T-cell (primary cell): ENCODE results near the gene CENPM. TPM values are rescaled to one million over a fixed set of nuclear protein-coding genes. Genes with fewer than 3 reads are reported as not detected.

ENCODE experiments used
- ATAC-seq, 4 experiments: fragments of 200-7000 bp in 3 of 4; fragments of 150-1000 bp in 1 of 4; cut with Tn5 transposase; replicated peaks in 1 of 4; 1 replicate in 3 of 4; 2 replicates in 1 of 4; pipeline ENCODE4 v1.10.0; 2021; ENCODE audit warnings: moderate library complexity in 3 of 4, mild to moderate bottlenecking in 2 of 4, moderate number of reproducible peaks in 1 of 4
- CTCF ChIA-PET, 2 donors: fragments of 300-600 bp; sonication (Branson Sonifier 250); formaldehyde crosslinking; loops; one replicate each; lab custom pipeline; 2022; ENCODE audit warnings: antibody characterized with exemption in 2 of 2; lab: Charles Lee
- POLR2A ChIA-PET, 2 donors: fragments of 300-600 bp; sonication (Branson Sonifier 250); formaldehyde crosslinking; loops; one replicate each; lab custom pipeline; 2022; ENCODE audit warnings: antibody characterized with exemption in 2 of 2; lab: Charles Lee
- DNase-seq, 35 experiments: peaks; one replicate each; pipeline versions ENCODE4 v3.0.0 to v3.0.0-alpha.2; 2013 to 2023
- H3K27ac ChIP-seq: one replicate; pipeline ENCODE4 v1.5.1; 2013; ENCODE audit warnings: low read length
- H3K27me3 ChIP-seq, 2 experiments: replicated peaks in 1 of 2; 1 replicate in 1 of 2; 2 replicates in 1 of 2; pipeline versions ENCODE4 v1.6.1 to v1.7.0; 2013; ENCODE audit warnings: low read length in 1 of 2, mixed read lengths in 1 of 2; ENCODE audit not compliant: control insufficient read depth in 2 of 2, insufficient read depth in 2 of 2; ENCODE audit errors: extremely low read depth in 1 of 2
- H3K36me3 ChIP-seq, 2 donors: 1 replicate in 1 of 2; 2 replicates in 1 of 2; pipeline versions ENCODE4 v1.6.1 to v1.7.0; 2013; ENCODE audit warnings: low read length in 1 of 2; ENCODE audit not compliant: control insufficient read depth in 2 of 2, insufficient read depth in 1 of 2; ENCODE audit errors: extremely low read depth in 1 of 2
- H3K4me1 ChIP-seq, 2 experiments: 1 replicate in 1 of 2; 2 replicates in 1 of 2; pipeline versions ENCODE4 v1.6.1 to v1.7.0; 2013; ENCODE audit warnings: low read length in 2 of 2, mixed read lengths in 1 of 2; ENCODE audit not compliant: insufficient read depth in 2 of 2, control insufficient read depth in 1 of 2; ENCODE audit errors: extremely low read depth in 1 of 2
- H3K4me3 ChIP-seq, 2 donors: 1 replicate in 1 of 2; 2 replicates in 1 of 2; pipeline versions ENCODE4 v1.5.1 to v1.7.0; 2013; ENCODE audit warnings: mild to moderate bottlenecking in 2 of 2, low read length in 1 of 2, moderate library complexity in 1 of 2; ENCODE audit not compliant: control insufficient read depth in 1 of 2; ENCODE audit errors: extremely low read depth in 1 of 2
- H3K9me3 ChIP-seq: 2 replicates; pipeline ENCODE4 v1.7.0; 2013
- H3K27ac Mint-ChIP-seq, 2 donors: one replicate each; pipeline ENCODE4 v1.8.0; 2020 to 2021; ENCODE audit warnings: mild to moderate bottlenecking in 2 of 2, mixed read lengths in 2 of 2
- H3K27me3 Mint-ChIP-seq, 2 donors: one replicate each; pipeline ENCODE4 v1.8.0; 2021 to 2022; ENCODE audit warnings: mixed read lengths in 2 of 2
- H3K36me3 Mint-ChIP-seq: one replicate; pipeline ENCODE4 v1.8.0; 2021; ENCODE audit warnings: mixed read lengths
- H3K4me1 Mint-ChIP-seq, 3 donors: one replicate each; pipeline ENCODE4 v1.8.0; 2020 to 2022; ENCODE audit warnings: mixed read lengths in 3 of 3, mild to moderate bottlenecking in 1 of 3
- H3K4me3 Mint-ChIP-seq, 3 donors: one replicate each; pipeline ENCODE4 v1.8.0; 2020 to 2022; ENCODE audit warnings: mild to moderate bottlenecking in 3 of 3, mixed read lengths in 3 of 3, moderate library complexity in 3 of 3
- H3K9me3 Mint-ChIP-seq, 3 donors: one replicate each; pipeline ENCODE4 v1.8.0; 2020 to 2022; ENCODE audit warnings: mixed read lengths in 3 of 3
- WGBS: methylation state at CpG from one replicate; pipeline ENCODE4 v1.1.5; 2013; ENCODE audit warnings: missing lambda C conversion rate; ENCODE audit not compliant: insufficient coverage; 5-methylcytosine and 5-hydroxymethylcytosine counted together
- total RNA-seq, 35 experiments: library from RNA in 6 of 35; stranded (reverse) in 6 of 35; fragments of 120-200 nt in 1 of 35; gene quantifications; one replicate each; pipeline versions ENCODE4 v1.2.1 to v1.2.4 and lab custom pipeline; 2013 to 2026

CENPM gene
- total RNA-seq, 5 donors from 2014 or later (not counting 1 experiment from before 2014, with no cell fraction given), result 5.1 to 16.7 (median 7.9) TPM

- Histone ChIP-seq H3K4me1 (peaks cover 19 to 44% of the 10 kb centered on the region in 2 experiments), H3K36me3 (peaks cover 11 to 12% of the 10 kb centered on the region in 2 donors), H3K27ac (no peak overlapping the region), H3K9me3 (no peaks in the 10 kb centered on the region), H3K27me3 (peaks cover 2 to 48% of the 10 kb centered on the region in 2 experiments), H3K4me3 (no peak overlapping the region)
- DNase-seq (no peak), ATAC-seq (no peak)
- H3K9me3 Mint-ChIP-seq, result no peaks in the 10 kb centered on the region
- POLR2A ChIA-PET, result no interaction called here
- no peak overlapping the region for H3K27ac Mint-ChIP-seq
- H3K36me3 Mint-ChIP-seq, result peaks cover 6% of the 10 kb centered on the region
- H3K27me3 Mint-ChIP-seq, result peaks cover 27 to 30% of the 10 kb centered on the region in 2 donors
- CTCF ChIA-PET, result interaction anchor here in 1 of 2 donors (1.0 kb wide), 1 partner anchor 16 kb away, joined by 5 read pairs; no protein-coding TSS in a partner anchor
- H3K4me1 Mint-ChIP-seq, result peaks cover 27 to 31% (median 30%) of the 10 kb centered on the region in 3 donors
- peak overlapping the region; percentile 31 to 62 (median 47) for H3K4me3 Mint-ChIP-seq
- 38% methylated on average over 54 of the region's 55 CpGs for WGBS
Measured at GRCh38 chr22:41909310-41910049, 37.5 kb downstream of the CENPM start.

DNA sequence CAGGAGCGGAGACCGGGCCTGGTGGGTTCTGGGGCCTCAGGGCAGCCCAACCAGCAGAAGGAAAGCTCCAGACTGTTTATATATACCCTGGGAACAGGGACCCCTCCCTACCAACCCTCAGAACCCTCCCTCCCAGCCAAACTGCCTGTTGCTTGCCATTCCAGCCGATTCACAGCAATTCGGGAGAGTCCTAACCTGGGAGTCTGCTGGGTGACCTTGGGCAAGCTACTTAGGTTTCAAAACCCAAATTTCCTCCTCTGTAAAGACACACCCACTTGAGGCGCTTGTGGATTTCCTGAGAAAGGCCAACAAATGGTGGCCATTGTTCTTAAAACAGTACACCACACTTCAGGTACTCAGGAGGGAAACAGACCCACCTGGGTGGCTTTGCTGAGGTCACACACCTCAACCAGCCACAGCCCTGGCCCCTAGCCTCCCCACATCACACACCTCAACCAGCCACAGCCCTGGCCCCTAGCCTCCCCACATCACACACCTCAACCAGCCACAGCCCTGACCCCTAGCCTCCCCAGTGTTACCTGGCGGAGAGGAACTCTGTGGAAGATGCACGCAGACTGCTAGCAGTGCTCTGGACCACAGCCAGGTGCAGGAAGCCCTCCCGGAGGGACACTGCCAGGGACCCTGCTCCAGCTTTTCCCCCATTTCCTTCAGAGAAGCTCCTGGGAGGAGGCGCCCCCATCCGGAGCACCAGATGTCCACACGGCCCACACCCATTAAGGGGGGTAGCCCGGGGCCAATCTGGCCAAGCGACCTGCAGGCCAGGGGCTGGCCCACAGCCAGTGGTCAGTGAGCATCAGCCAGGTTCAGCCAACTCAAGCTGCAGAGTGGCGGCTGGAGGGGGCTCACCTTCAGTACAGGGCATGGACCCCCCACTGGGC lies 38.3 kb downstream of the CENPM start:
- Histone ChIP-seq H3K27me3 (peaks cover 2 to 45% of the 10 kb centered on the region in 2 experiments), H3K4me1 (peaks cover 19 to 37% of the 10 kb centered on the region in 2 experiments), H3K9me3 (no peaks in the 10 kb centered on the region), H3K36me3 (peaks cover 11 to 15% of the 10 kb centered on the region in 2 donors), H3K4me3 (no peak overlapping the region), H3K27ac (peak overlapping the region; percentile 19)
- Mint-ChIP-seq H3K9me3 (no peaks in the 10 kb centered on the region), H3K4me1 (peaks cover 27 to 31% (median 30%) of the 10 kb centered on the region in 3 donors), H3K36me3 (peaks cover 10% of the 10 kb centered on the region), H3K27me3 (peaks cover 27 to 30% of the 10 kb centered on the region in 2 donors), H3K4me3 (peak overlapping the region; percentile 34 to 62 (median 53)), H3K27ac (peak overlapping the region; percentile 55 to 81)
- ChIA-PET POLR2A (interaction anchor here in 1 of 2 donors (0.7 kb wide), 1 partner anchor 27 kb away, joined by 5 read pairs; no protein-coding TSS in a partner anchor), CTCF (interaction anchor here in 1 of 2 donors (0.5 to 1.5 kb wide), 4 partner anchors 32 to 138 kb away, joined by 3 to 7 read pairs (median 4); partner anchors contain the start of gene SREBF2)
- peak in 2 of 35 experiments; percentile 18 to 53 for DNase-seq
- 68% methylated on average over 13 of the region's 14 CpGs for WGBS
- ATAC-seq, result peak; percentile 26 to 41 (median 31)

GRCh38 chr22:41907436-41908401 lies 39.2 kb downstream of the CENPM start:
- Histone ChIP-seq H3K36me3 (peaks cover 18 to 22% of the 10 kb centered on the region in 2 donors), H3K27me3 (peaks cover 0 to 35% of the 10 kb centered on the region in 2 experiments), H3K9me3 (no peaks in the 10 kb centered on the region), H3K4me1 (peaks cover 19 to 37% of the 10 kb centered on the region in 2 experiments), H3K4me3 (no peak overlapping the region), H3K27ac (no peak overlapping the region)
- 87% methylated on average over 6 of the region's 10 CpGs for WGBS
- Mint-ChIP-seq H3K36me3 (peaks cover 10% of the 10 kb centered on the region), H3K4me3 (peak overlapping the region in 1 of 3 donors; percentile 62), H3K27me3 (peaks cover 19 to 22% of the 10 kb centered on the region in 2 donors), H3K9me3 (no peaks in the 10 kb centered on the region), H3K27ac (peak overlapping the region; percentile 66 to 81), H3K4me1 (peaks cover 25 to 30% (median 29%) of the 10 kb centered on the region in 3 donors)
- ChIA-PET CTCF (interaction anchor here (0.5 to 1.5 kb wide), 5 partner anchors 19 to 139 kb away, joined by 3 to 7 read pairs (median 3); partner anchors contain the start of genes SREBF2 (in 1 of the 2) and TNFRSF13C (in 1 of the 2)), POLR2A (interaction anchor here in 1 of 2 donors (0.7 kb wide), 1 partner anchor 28 kb away, joined by 5 read pairs; no protein-coding TSS in a partner anchor)
- peak in 1 of 4 experiments; percentile 4 for ATAC-seq
- DNase-seq, result no peak

GRCh38 chr22:41906822-41907221 lies 40.1 kb downstream of the CENPM start:
- WGBS, result 90% methylated on average over 3 of the region's 5 CpGs
- peaks cover 19 to 37% of the 10 kb centered on the region in 2 experiments for H3K4me1 ChIP-seq
- peaks cover 0 to 26% of the 10 kb centered on the region in 2 experiments for H3K27me3 ChIP-seq
- H3K4me1 Mint-ChIP-seq, result peaks cover 24 to 30% (median 27%) of the 10 kb centered on the region in 3 donors
- peaks cover 11 to 13% of the 10 kb centered on the region in 2 donors for H3K27me3 Mint-ChIP-seq
- DNase-seq (no peak), ATAC-seq (no peak)
- H3K27ac Mint-ChIP-seq, result no peak overlapping the region
- ChIA-PET POLR2A (no interaction called here), CTCF (no interaction called here)
- no peaks in the 10 kb centered on the region for H3K9me3 ChIP-seq
- no peaks in the 10 kb centered on the region for H3K9me3 Mint-ChIP-seq
- H3K4me3 Mint-ChIP-seq, result no peak overlapping the region
- peaks cover 20 to 24% of the 10 kb centered on the region in 2 donors for H3K36me3 ChIP-seq
- no peak overlapping the region for H3K4me3 ChIP-seq
- peaks cover 10% of the 10 kb centered on the region for H3K36me3 Mint-ChIP-seq
- H3K27ac ChIP-seq, result no peak overlapping the region

DNA sequence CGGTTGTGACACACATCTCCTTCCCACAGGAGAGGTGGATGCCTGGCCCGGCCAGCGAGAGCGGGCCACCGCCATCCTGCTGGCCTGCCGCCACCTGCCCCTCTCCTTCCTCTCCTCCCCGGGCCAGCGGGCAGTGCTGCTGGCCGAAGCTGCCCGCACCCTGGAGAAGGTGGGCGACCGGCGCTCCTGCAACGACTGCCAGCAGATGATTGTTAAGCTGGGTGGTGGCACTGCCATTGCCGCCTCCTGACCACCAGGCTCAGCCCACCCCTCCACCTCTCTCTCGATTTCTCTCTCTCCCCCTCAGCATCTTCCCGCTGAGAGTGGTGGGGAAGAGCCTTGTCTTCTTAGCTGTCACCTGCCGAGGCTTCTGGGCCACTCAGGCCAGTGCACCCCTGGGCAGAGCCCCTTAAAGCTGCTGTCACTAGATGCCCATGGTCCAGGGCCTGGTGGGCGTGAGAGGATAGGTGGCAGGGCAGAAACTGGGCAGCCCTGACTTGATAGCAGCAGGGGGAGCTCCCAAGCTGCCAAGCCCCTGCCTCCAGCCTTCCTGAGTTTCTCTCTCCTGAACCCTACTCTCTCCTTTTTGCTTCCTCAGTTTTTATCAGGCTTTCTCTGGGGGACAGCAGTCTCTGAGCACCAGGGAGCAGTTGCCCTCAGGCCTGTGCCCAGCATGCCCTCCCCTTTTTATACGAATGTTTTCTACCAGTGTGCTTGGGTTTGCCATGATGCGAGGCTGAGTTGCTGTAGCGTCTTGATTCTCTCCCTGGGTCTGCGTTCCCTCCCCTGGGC lies 41.3 kb downstream of the CENPM start:
- H3K27me3 Mint-ChIP-seq, result peaks cover 4 to 6% of the 10 kb centered on the region in 2 donors
- ATAC-seq (no peak), DNase-seq (no peak)
- no peaks in the 10 kb centered on the region for H3K9me3 ChIP-seq
- H3K4me3 ChIP-seq, result no peak overlapping the region
- no peak overlapping the region for H3K4me3 Mint-ChIP-seq
- H3K36me3 ChIP-seq, result peaks cover 24 to 26% of the 10 kb centered on the region in 2 donors
- ChIA-PET CTCF (no interaction called here), POLR2A (no interaction called here)
- H3K27ac Mint-ChIP-seq, result peak overlapping the region in 1 of 2 donors; percentile 45
- no peak overlapping the region for H3K27ac ChIP-seq
- H3K4me1 Mint-ChIP-seq, result peaks cover 22 to 24% (median 22%) of the 10 kb centered on the region in 3 donors
- 95% methylated on average over 8 of the region's 23 CpGs for WGBS
- H3K36me3 Mint-ChIP-seq, result peaks cover 10% of the 10 kb centered on the region
- no peaks in the 10 kb centered on the region for H3K9me3 Mint-ChIP-seq
- H3K27me3 ChIP-seq, result peaks cover 0 to 14% of the 10 kb centered on the region in 2 experiments
- H3K4me1 ChIP-seq, result peaks cover 13 to 29% of the 10 kb centered on the region in 2 experiments
